Upper lobe of left lung (tissue), 4 donors: Measurements from ENCODE around the gene ECHDC3.

Experiments
- CTCF ChIP-seq, 6 experiments: fragments of 450-650 bp in 4 of 6; fragments of 200-600 bp in 2 of 6; sonication (generic) in 2 of 6; IDR thresholded peaks; one replicate each; pipeline ENCODE4 v1.5.1; 2016 to 2019; ENCODE audit warnings: antibody characterized with exemption in 6 of 6
- POLR2A ChIP-seq, 4 donors: fragments of 450-650 bp; IDR thresholded peaks; one replicate each; pipeline ENCODE4 v1.5.1; 2016 to 2017; ENCODE audit warnings: antibody characterized with exemption in 4 of 4, mild to moderate bottlenecking in 2 of 4
- POLR2AphosphoS5 ChIP-seq, 2 donors: sonication (generic); formaldehyde crosslinking; IDR thresholded peaks; one replicate each; pipeline ENCODE4 v1.5.1; 2017; ENCODE audit warnings: antibody characterized with exemption in 2 of 2

- TF ChIP-seq CTCF (IDR thresholded peaks at IDR 0.05) (peak; percentile 55 to 83 (median 72)), POLR2A (IDR thresholded peaks at IDR 0.05) (no peak), POLR2AphosphoS5 (IDR thresholded peaks at IDR 0.05) (no peak)
These were observed 17.0 kb upstream of the ECHDC3 start for GRCh38 chr10:11724938-11725776.
